ENCODE measurements around the gene ELANE. TPM values are rescaled to one million over a fixed set of nuclear protein-coding genes. Genes with fewer than 3 reads are reported as not detected.

ELANE gene
- 0.69 TPM for total RNA-seq

GRCh38 chr19:852136-853013, at the start of gene ELANE:
Gene ELANE (plus strand): TSS chr19:852303. CDS start chr19:852329, 26 bp downstream.

GRCh38 chr19:821825-822503, 30.1 kb upstream of the ELANE start, which contains the start of gene PLPPR3:
Gene PLPPR3 (minus strand): TSS chr19:821955. CDS start chr19:821559, 396 bp downstream.

GRCh38 chr19:827710-828321, 24.3 kb upstream of the ELANE start, which contains the start of gene AZU1:
Gene AZU1 (plus strand): TSS chr19:827837. CDS start chr19:827847, 10 bp downstream.

GRCh38 chr19:840519-841206, 11.4 kb upstream of the ELANE start, which contains the start of gene PRTN3:
Gene PRTN3 (plus strand): TSS chr19:840999. CDS start chr19:841009, 10 bp downstream.

GRCh38 chr19:858868-859843, 7.1 kb downstream of the ELANE start, which contains the start of gene CFD:
Gene CFD (plus strand): TSS chr19:859664. CDS start chr19:859690, 26 bp downstream.

GRCh38 chr19:892894-893689, 41.0 kb downstream of the ELANE start, which contains the start of the genes MED16 and RNU6-9:
Gene MED16 (minus strand): TSS chr19:893187. CDS start chr19:891131, 2,056 bp downstream.
Gene RNU6-9 (plus strand): TSS chr19:893484.

Small RNAs within 50 kb of the gene (small RNA-seq; reads per million reads assigned to genes)
- gene MIR3187, result not detected
- not detected for gene RNU6-9

Other genes with a start within 250 kb of the ELANE start
- 19.4 TPM for gene POLRMT, start 218.8 kb upstream of the ELANE start, total RNA-seq
- gene FGF22, start 212.4 kb upstream of the ELANE start, total RNA-seq, result 0.69 TPM
- 20.3 TPM for gene RNF126, start 189.1 kb upstream of the ELANE start, total RNA-seq
- gene FSTL3, start 175.9 kb upstream of the ELANE start, total RNA-seq, result 7.2 TPM
- gene PRSS57, start 156.9 kb upstream of the ELANE start, total RNA-seq, result not detected
- 101 TPM for gene PALM, start 143.4 kb upstream of the ELANE start, total RNA-seq
- gene MISP, start 101.2 kb upstream of the ELANE start, total RNA-seq, result 0.23 TPM
- gene PTBP1, start 54.9 kb upstream of the ELANE start, total RNA-seq, result 35.5 TPM
- 125 TPM for gene PLPPR3, start 30.3 kb upstream of the ELANE start, total RNA-seq
- 0.46 TPM for gene AZU1, start 24.5 kb upstream of the ELANE start, total RNA-seq
- gene PRTN3, start 11.3 kb upstream of the ELANE start, total RNA-seq, result 1.8 TPM
- 1.6 TPM for gene CFD, start 7.4 kb downstream of the ELANE start, total RNA-seq
- 27.5 TPM for gene MED16, start 40.9 kb downstream of the ELANE start, total RNA-seq
- gene RNU6-9, start 41.2 kb downstream of the ELANE start, total RNA-seq, result not detected
- gene R3HDM4, start 60.9 kb downstream of the ELANE start, total RNA-seq, result 40.1 TPM
- gene KISS1R, start 65.0 kb downstream of the ELANE start, total RNA-seq, result 2.3 TPM
- 7.6 TPM for gene ARID3A, start 73.7 kb downstream of the ELANE start, total RNA-seq
- gene WDR18, start 132.0 kb downstream of the ELANE start, total RNA-seq, result 33.7 TPM
- gene GRIN3B, start 148.1 kb downstream of the ELANE start, total RNA-seq, result 0.69 TPM
- gene TMEM259, start 168.8 kb downstream of the ELANE start, total RNA-seq, result 40.8 TPM
- gene RNU6-2, start 169.2 kb downstream of the ELANE start, total RNA-seq, result not detected
- 18.2 TPM for gene CNN2, start 174.3 kb downstream of the ELANE start, total RNA-seq
- gene ABCA7, start 187.8 kb downstream of the ELANE start, total RNA-seq, result 11.8 TPM
- 2.5 TPM for gene ARHGAP45, start 214.9 kb downstream of the ELANE start, total RNA-seq
- gene POLR2E, start 243.1 kb downstream of the ELANE start, total RNA-seq, result 55.4 TPM